Retina (tissue), 1 donor: ENCODE measurements around the gene ITGB5.
"Not testable (repeated sequence)": the region's sequence is repeated elsewhere in the genome, so short reads cannot be mapped to it uniquely, and the experiment has no call there.

ENCODE experiments used
- DNase-seq: peaks from one replicate; pipeline ENCODE4 v3.0.0-alpha.2; 2016

The ITGB5 gene

GRCh38 chr3:124832782-124833709, 54.1 kb downstream of the ITGB5 start:
- DNase-seq: no peak

- DNase-seq: no peak
Observed at GRCh38 chr3:124831628-124832199, 55.5 kb downstream of the ITGB5 start.

GRCh38 chr3:124829819-124830554, 57.2 kb downstream of the ITGB5 start:
- DNase-seq: no peak

GRCh38 chr3:124829178-124829818, 57.9 kb downstream of the ITGB5 start:
- DNase-seq: no peak

GRCh38 chr3:124827476-124828206, 59.5 kb downstream of the ITGB5 start:
- DNase-seq: not testable (repeated sequence)

- DNase-seq: no peak
Observed at GRCh38 chr3:124826703-124827102, 60.5 kb downstream of the ITGB5 start.

GRCh38 chr3:124824286-124824915, 62.8 kb downstream of the ITGB5 start:
- no peak for DNase-seq

GRCh38 chr3:124823648-124824047, 63.5 kb downstream of the ITGB5 start:
- DNase-seq: no peak

- no peak for DNase-seq
Observed at GRCh38 chr3:124823206-124823605, 64.0 kb downstream of the ITGB5 start.

GRCh38 chr3:124821356-124821755, 65.8 kb downstream of the ITGB5 start:
- no peak for DNase-seq

- no peak for DNase-seq
Observed at GRCh38 chr3:124818398-124819091, 68.6 kb downstream of the ITGB5 start.

- DNase-seq: no peak
Observed at GRCh38 chr3:124817079-124817478, 70.1 kb downstream of the ITGB5 start.

GRCh38 chr3:124816206-124816605, 71.0 kb downstream of the ITGB5 start:
- no peak for DNase-seq

GRCh38 chr3:124815781-124816180, 71.4 kb downstream of the ITGB5 start:
- no peak for DNase-seq

- DNase-seq: no peak
Observed at GRCh38 chr3:124814620-124815421, 72.3 kb downstream of the ITGB5 start.

- DNase-seq: no peak
Observed at GRCh38 chr3:124813541-124813940, 73.6 kb downstream of the ITGB5 start.

GRCh38 chr3:124812291-124813265, 74.6 kb downstream of the ITGB5 start:
- no peak for DNase-seq

- no peak for DNase-seq
Observed at GRCh38 chr3:124811436-124811835, 75.7 kb downstream of the ITGB5 start.

GRCh38 chr3:124810970-124811369, 76.2 kb downstream of the ITGB5 start:
- DNase-seq: no peak
